GM12878 (cell line): ENCODE results near the gene TCOF1. TPM values are rescaled to one million over a fixed set of nuclear protein-coding genes. Genes with fewer than 3 reads are reported as not detected.
A peak's percentile ranks its signal among the peaks of the same experiment; 100 is the strongest.

Experiments used
- ATAC-seq: fragments of 200-7000 bp; cut with Tn5 transposase; 3 replicates; pipeline ENCODE4 v1.9.1; 2020; ENCODE audit warnings: mild to moderate bottlenecking, moderate library complexity
- BruUV-seq: library from RNA; stranded (reverse); fragments of 400-500 nt; replicated peaks from 2 replicates; lab custom pipeline; 2021; lab: Mats Ljungman, UMichigan
- CTCF ChIA-PET: fragments of 300-600 bp; sonication (Branson Sonifier 250); formaldehyde crosslinking; extraction: SDS; loops from one replicate; lab custom pipeline; 2021; ENCODE audit warnings: inconsistent platforms; lab: Yijun Ruan, JAX
- POLR2A ChIA-PET: fragments of 350-600 bp; formaldehyde crosslinking; extraction: SDS; loops from one replicate; lab custom pipeline; 2021; ENCODE audit warnings: inconsistent platforms; lab: Charles Lee
- RAD21 ChIA-PET: fragments of 300-600 bp; sonication (Branson Sonifier 250); formaldehyde crosslinking; loops from one replicate; lab custom pipeline; 2023; ENCODE audit warnings: antibody characterized with exemption; ENCODE audit not compliant: unreplicated experiment; lab: Charles Lee
- SMC1A ChIA-PET: fragments of 300-600 bp; sonication (Branson Sonifier 250); formaldehyde crosslinking; loops from one replicate; lab custom pipeline; 2023; ENCODE audit not compliant: unreplicated experiment, uncharacterized antibody; lab: Charles Lee
- DNase-seq: peaks from one replicate; pipeline ENCODE4 v3.0.0-alpha.2; 2011; ENCODE audit warnings: low read depth, low spot score
- FAIRE-seq: peaks from 3 replicates; lab custom pipeline; 2011; peaks lifted over from hg19 to GRCh38; lab: Jason Lieb, UNC
- H2AFZ ChIP-seq: 2 replicates; pipeline ENCODE4 v1.6.0; 2011; ENCODE audit warnings: low read depth, low read length, control low read depth; ENCODE audit not compliant: control insufficient read depth
- H3K27ac ChIP-seq: 2 replicates; pipeline ENCODE4 v1.5.1; 2011; ENCODE audit warnings: control low read depth; ENCODE audit not compliant: control insufficient read depth, insufficient read depth
- H3K27me3 ChIP-seq, 2 experiments: replicated peaks in 1 of 2; 2 replicates each; pipeline versions ENCODE4 v1.6.0 to v1.6.1; 2011; ENCODE audit warnings: low read length in 1 of 2; ENCODE audit not compliant: control insufficient read depth in 2 of 2, insufficient read depth in 2 of 2
- H3K36me3 ChIP-seq, 2 experiments: 2 replicates each; pipeline ENCODE4 v1.5.1; 2011; ENCODE audit warnings: low read length in 1 of 2; ENCODE audit not compliant: control insufficient read depth in 2 of 2, insufficient read depth in 2 of 2
- H3K4me1 ChIP-seq: 2 replicates; pipeline ENCODE4 v1.6.1; 2011; ENCODE audit warnings: mild to moderate bottlenecking, low read length, moderate library complexity, mixed read lengths; ENCODE audit not compliant: control insufficient read depth, insufficient read depth
- H3K4me2 ChIP-seq: 2 replicates; pipeline ENCODE4 v1.6.0; 2011; ENCODE audit warnings: control low read depth; ENCODE audit not compliant: control insufficient read depth, insufficient read depth
- H3K4me3 ChIP-seq: fragments of 200-600 bp; sonication (generic); 2 replicates; pipeline ENCODE4 v1.5.1; 2016
- H3K79me2 ChIP-seq: 2 replicates; pipeline ENCODE4 v1.6.0; 2011; ENCODE audit warnings: low read length; ENCODE audit not compliant: control insufficient read depth, insufficient read depth
- H3K9ac ChIP-seq: 2 replicates; pipeline ENCODE4 v1.8.0; 2011; ENCODE audit warnings: low read length, control low read depth, mixed read lengths; ENCODE audit not compliant: control insufficient read depth, insufficient read depth
- H3K9me3 ChIP-seq: replicated peaks from 3 replicates; pipeline ENCODE4 v1.5.1; 2011; ENCODE audit warnings: mild to moderate bottlenecking, low read length; ENCODE audit not compliant: control insufficient read depth, insufficient read depth
- H4K20me1 ChIP-seq: 2 replicates; pipeline ENCODE4 v1.6.0; 2011; ENCODE audit not compliant: control insufficient read depth, insufficient read depth
- ASH2L ChIP-seq: fragments of 300-600, 200-600 bp; sonication (generic); IDR thresholded peaks from 2 replicates; pipeline ENCODE4 v1.6.1; 2017; ENCODE audit warnings: low read depth, mild to moderate bottlenecking, borderline replicate concordance
- BHLHE40 ChIP-seq, 2 experiments: fragments of 450-650 bp in 1 of 2; IDR thresholded peaks; 2 replicates each; pipeline ENCODE4 v1.6.1; 2011 to 2017; ENCODE audit warnings: low read depth in 2 of 2, borderline replicate concordance in 1 of 2, improper control_type of control experiment in 1 of 2, low read length in 1 of 2, mild to moderate bottlenecking in 1 of 2
- CBFB ChIP-seq: IDR thresholded peaks from 2 replicates; pipeline ENCODE4 v1.6.1; 2016; ENCODE audit warnings: antibody characterized with exemption, low read depth
- EGR1 ChIP-seq, 2 experiments: IDR thresholded peaks; 1 replicate in 1 of 2; 2 replicates in 1 of 2; pipeline ENCODE4 v1.6.1; 2011 to 2012; ENCODE audit warnings: low read depth in 2 of 2, low read length in 2 of 2, borderline replicate concordance in 1 of 2, mild to moderate bottlenecking in 1 of 2, moderate library complexity in 1 of 2
- HDAC6 ChIP-seq: fragments of 200-600 bp; sonication (generic); IDR thresholded peaks from one replicate; pipeline ENCODE4 v1.8.0; 2017; ENCODE audit warnings: antibody characterized with exemption; ENCODE audit not compliant: unreplicated experiment
- HDGF ChIP-seq: fragments of 450-650 bp; IDR thresholded peaks from 2 replicates; pipeline ENCODE4 v1.6.1; 2016; ENCODE audit warnings: antibody characterized with exemption
- POLR2A ChIP-seq: IDR thresholded peaks from 2 replicates; pipeline ENCODE4 v1.6.1; 2011; ENCODE audit warnings: low read depth, mild to moderate bottlenecking, low read length
- POLR2AphosphoS2 ChIP-seq: IDR thresholded peaks from 2 replicates; pipeline ENCODE4 v1.6.1; 2011; ENCODE audit warnings: low read depth, mild to moderate bottlenecking, low read length, improper control_type of control experiment, moderate library complexity
- POU2F2 ChIP-seq: IDR thresholded peaks from 3 replicates; pipeline ENCODE4 v1.6.1; 2011; ENCODE audit warnings: low read depth, mild to moderate bottlenecking, low read length, borderline replicate concordance
- RELA ChIP-seq: fragments of 450-650 bp; IDR thresholded peaks from 2 replicates; pipeline ENCODE4 v1.8.0; 2014; ENCODE audit warnings: borderline replicate concordance; ENCODE audit not compliant: partially characterized antibody
- SMAD5 ChIP-seq: IDR thresholded peaks from 2 replicates; pipeline ENCODE4 v1.6.1; 2016; ENCODE audit warnings: antibody characterized with exemption, low read depth
- SRF ChIP-seq, 2 experiments: IDR thresholded peaks; 2 replicates each; pipeline ENCODE4 v1.6.1; 2011; ENCODE audit warnings: low read depth in 2 of 2, low read length in 2 of 2, mild to moderate bottlenecking in 1 of 2, moderate library complexity in 1 of 2
- ZBED1 ChIP-seq: IDR thresholded peaks from 2 replicates; pipeline ENCODE4 v1.6.1; 2016; ENCODE audit warnings: borderline replicate concordance
- WGBS: methylation state at CpG from one replicate; pipeline ENCODE4 v1.1.6; 2016; ENCODE audit warnings: low lambda C conversion rate; ENCODE audit not compliant: insufficient replicate concordance, insufficient coverage; ENCODE audit errors: missing lambda C conversion rate; 5-methylcytosine and 5-hydroxymethylcytosine counted together
- in situ Hi-C: fragments of 300-500 bp; cut with MboI; formaldehyde crosslinking; loops from 9 replicates; pipeline ENCODE4 v1.14.3; 2018; ENCODE audit warnings: mixed read lengths
- intact Hi-C: fragments of 100-400 bp; cut with micrococcal nuclease; formaldehyde crosslinking; loops from one replicate; pipeline ENCODE4 v1.14.2; 2022; ENCODE audit not compliant: unreplicated experiment
- polyA plus RNA-seq, 11 experiments: library from polyadenylated mRNA; depleted of rRNA in 4 of 11; unstranded in 6 of 11; stranded (reverse) in 5 of 11; fragments of >200 nt; fragmentation: Nextera tagmentation in 4 of 11; fragmentation: Illumina TruSeq in 1 of 11; extraction: Ambion mirVana in 4 of 11; extraction: Trizol in 1 of 11; gene quantifications; 1 replicate in 1 of 11; 2 replicates in 10 of 11; pipeline versions ENCODE4 v1.2.1 to v1.2.3, GENCODE V29; 2011 to 2016; ENCODE audit warnings: inconsistent platforms in 2 of 11, missing spikeins in 2 of 11, low read depth in 1 of 11
- total RNA-seq, 4 experiments: library from RNA; depleted of rRNA in 3 of 4; stranded (reverse); fragments of >200 nt in 3 of 4; fragmentation: Illumina TruSeq in 1 of 4; extraction: Trizol in 1 of 4; gene quantifications; 2 replicates each; pipeline versions ENCODE4 v1.2.1 to v1.2.3, GENCODE V29; 2013 to 2021
- TF ChIP-seq, protein P1 (sequence below): fragments of 450-650 bp; IDR thresholded peaks from 2 replicates; pipeline ENCODE4 v1.6.1; 2017; ENCODE audit warnings: mild to moderate bottlenecking, moderate library complexity
- TF ChIP-seq, protein P2 (sequence below): IDR thresholded peaks from 2 replicates; pipeline ENCODE4 v1.6.1; 2011; ENCODE audit warnings: mild to moderate bottlenecking, low read depth, low read length, moderate library complexity; ENCODE audit not compliant: insufficient replicate concordance

The TCOF1 gene
- total and polyA plus RNA-seq, 10 of the 15 experiments (the other 5 are each of a cell fraction or from before 2014, with no cell fraction given): 8.7 to 83.9 (median 38.9) TPM

DNA sequence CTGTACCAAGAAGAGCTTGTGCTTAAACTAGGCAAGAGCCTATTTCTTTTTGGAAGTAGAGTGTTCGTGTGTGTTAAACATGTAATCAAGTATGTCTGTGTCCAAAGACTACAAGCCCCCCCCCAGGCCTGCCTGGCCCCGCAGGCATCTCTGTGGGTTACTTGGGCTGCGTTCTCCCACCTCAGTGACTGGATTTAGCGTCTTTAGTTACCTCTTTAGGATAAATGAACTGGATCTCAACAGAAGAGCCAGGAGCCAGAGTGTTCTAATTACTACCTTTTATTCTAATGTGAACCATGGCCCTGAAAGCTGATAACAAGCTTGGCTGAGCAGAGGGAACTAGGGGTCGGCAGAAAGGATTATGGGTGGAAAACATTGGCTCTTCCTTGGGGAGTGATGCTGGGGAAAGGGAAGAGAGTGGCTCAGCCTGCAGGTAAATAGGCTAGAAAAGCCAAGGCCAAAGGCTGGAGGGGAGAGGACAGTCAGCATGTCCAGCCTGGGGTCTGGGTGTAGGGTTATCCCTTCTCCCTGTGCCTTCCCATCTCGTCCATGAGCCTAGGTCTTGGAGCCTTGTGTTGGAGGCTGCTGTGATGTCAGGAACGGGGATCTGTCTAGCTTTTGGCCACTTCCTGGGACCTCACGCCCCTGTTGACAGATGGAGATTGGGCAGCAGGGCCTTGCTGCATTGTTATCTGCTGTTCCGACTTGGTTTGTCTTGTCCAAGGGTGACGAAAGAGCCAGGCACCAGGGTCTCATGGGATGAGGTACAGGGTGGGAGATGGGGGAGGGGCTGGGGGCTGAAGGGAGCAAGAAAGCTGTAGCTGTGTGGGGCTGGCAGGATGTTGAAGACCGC, 44.1 kb downstream of the TCOF1 start (continued):
- TF ChIP-seq, protein P1, sequence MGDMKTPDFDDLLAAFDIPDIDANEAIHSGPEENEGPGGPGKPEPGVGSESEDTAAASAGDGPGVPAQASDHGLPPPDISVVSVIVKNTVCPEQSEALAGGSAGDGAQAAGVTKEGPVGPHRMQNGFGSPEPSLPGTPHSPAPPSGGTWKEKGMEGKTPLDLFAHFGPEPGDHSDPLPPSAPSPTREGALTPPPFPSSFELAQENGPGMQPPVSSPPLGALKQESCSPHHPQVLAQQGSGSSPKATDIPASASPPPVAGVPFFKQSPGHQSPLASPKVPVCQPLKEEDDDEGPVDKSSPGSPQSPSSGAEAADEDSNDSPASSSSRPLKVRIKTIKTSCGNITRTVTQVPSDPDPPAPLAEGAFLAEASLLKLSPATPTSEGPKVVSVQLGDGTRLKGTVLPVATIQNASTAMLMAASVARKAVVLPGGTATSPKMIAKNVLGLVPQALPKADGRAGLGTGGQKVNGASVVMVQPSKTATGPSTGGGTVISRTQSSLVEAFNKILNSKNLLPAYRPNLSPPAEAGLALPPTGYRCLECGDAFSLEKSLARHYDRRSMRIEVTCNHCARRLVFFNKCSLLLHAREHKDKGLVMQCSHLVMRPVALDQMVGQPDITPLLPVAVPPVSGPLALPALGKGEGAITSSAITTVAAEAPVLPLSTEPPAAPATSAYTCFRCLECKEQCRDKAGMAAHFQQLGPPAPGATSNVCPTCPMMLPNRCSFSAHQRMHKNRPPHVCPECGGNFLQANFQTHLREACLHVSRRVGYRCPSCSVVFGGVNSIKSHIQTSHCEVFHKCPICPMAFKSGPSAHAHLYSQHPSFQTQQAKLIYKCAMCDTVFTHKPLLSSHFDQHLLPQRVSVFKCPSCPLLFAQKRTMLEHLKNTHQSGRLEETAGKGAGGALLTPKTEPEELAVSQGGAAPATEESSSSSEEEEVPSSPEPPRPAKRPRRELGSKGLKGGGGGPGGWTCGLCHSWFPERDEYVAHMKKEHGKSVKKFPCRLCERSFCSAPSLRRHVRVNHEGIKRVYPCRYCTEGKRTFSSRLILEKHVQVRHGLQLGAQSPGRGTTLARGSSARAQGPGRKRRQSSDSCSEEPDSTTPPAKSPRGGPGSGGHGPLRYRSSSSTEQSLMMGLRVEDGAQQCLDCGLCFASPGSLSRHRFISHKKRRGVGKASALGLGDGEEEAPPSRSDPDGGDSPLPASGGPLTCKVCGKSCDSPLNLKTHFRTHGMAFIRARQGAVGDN: no peak
- TF ChIP-seq BHLHE40 (IDR thresholded peaks at IDR 0.05; ENCODE audit: borderline replicate concordance in 1 of 2, low read depth in 2 of 2, low read length in 1 of 2): peak in 1 of 2 experiments; percentile 17; a peak in 1 of 4 replicates
- TF ChIP-seq, all 136 proteins: peak for 22

DNA sequence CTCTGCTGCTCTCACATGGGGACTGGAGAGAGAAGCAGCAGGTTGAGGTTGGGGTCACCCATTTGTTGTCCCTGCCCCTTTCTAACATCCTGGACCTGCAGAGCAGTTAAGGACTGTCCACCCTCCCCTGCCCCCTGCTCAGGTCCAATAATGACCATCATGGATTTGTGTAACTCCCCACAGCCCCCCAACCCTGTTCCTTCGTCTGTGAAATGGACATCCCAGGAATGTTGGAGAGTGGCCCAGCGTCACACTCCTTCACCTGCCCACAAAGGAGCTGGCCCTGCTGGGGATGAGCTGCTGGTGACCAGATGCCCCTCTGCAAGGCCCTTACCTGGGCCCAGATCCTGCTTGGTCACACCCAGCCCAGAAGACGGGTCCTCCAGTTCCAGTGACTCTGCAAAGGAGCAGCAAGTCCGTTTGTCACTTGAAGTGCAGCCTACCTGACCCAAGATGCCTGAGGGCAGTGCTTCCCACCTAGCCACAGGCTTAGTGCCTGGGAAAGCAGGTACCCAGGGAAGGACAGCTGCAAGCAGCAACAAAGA, 44.8 kb downstream of the TCOF1 start:
- peaks cover 17% of the 10 kb centered on the region for H3K79me2 ChIP-seq
- WGBS: 62% methylated on average over 4 of the region's 4 CpGs
- ATAC-seq (peak; percentile 0; the same call in 2 of the 3 replicates), DNase-seq (no peak), FAIRE-seq (no peak)
- no peak overlapping the region for H2AFZ ChIP-seq
- in situ Hi-C loops (no loop called here), intact Hi-C loops (no loop called here)
- H3K9me3 ChIP-seq: no peaks in the 10 kb centered on the region
- no peaks in the 10 kb centered on the region for H3K27me3 ChIP-seq
- SMC1A ChIA-PET: no interaction called here
- no peak overlapping the region for H3K4me2 ChIP-seq
- POLR2A ChIA-PET: interaction anchor here (0.6 to 4.8 kb wide), 5 partner anchors 8 to 919 kb away, joined by 3 to 38 read pairs (median 5); partner anchors contain the start of gene CD74
- BruUV-seq: no TSS peak
- CTCF ChIA-PET: interaction anchor here (1.3 to 14.0 kb wide), 2 partner anchors 33 to 48 kb away, joined by 3 to 274 read pairs; no protein-coding TSS in a partner anchor
- H3K4me3 ChIP-seq: no peak overlapping the region
- H3K9ac ChIP-seq: no peak overlapping the region
- peaks cover 53 to 57% of the 10 kb centered on the region in 2 experiments for H3K36me3 ChIP-seq
- H3K27ac ChIP-seq: no peak overlapping the region
- H3K4me1 ChIP-seq: peaks cover 10% of the 10 kb centered on the region
- peaks cover 46% of the 10 kb centered on the region for H4K20me1 ChIP-seq
- RAD21 ChIA-PET: interaction anchor here (8.6 kb wide), 1 partner anchor 32 kb away, joined by 115 read pairs; no protein-coding TSS in a partner anchor
- no peak for TF ChIP-seq HDAC6
- no peak for TF ChIP-seq HDGF
- TF ChIP-seq RELA: no peak
- peak; percentile 79 for TF ChIP-seq POLR2A
- TF ChIP-seq POU2F2: 0 out of 3 replicates have a peak, but pooled peaks have one; percentile 4
- TF ChIP-seq ZBED1: peak; percentile 46; the same call in 1 of the 2 replicates
- peak in 1 of 2 experiments; percentile 5; a peak in 1 of 3 replicates for TF ChIP-seq EGR1 (IDR thresholded peaks at IDR 0.05; ENCODE audit: borderline replicate concordance in 1 of 2, low read depth in 2 of 2, low read length in 2 of 2)
- peak; percentile 59; the same call in 1 of the 2 replicates for TF ChIP-seq CBFB
- TF ChIP-seq POLR2AphosphoS2: peak; percentile 88
- TF ChIP-seq SRF (IDR thresholded peaks at IDR 0.05; ENCODE audit: low read depth in 2 of 2, low read length in 2 of 2): 0 out of 4 replicates have a peak, but pooled peaks of 1 of the 2 experiments have one; percentile 4
- peak; percentile 83; the same call in 1 of the 2 replicates for TF ChIP-seq SMAD5
- TF ChIP-seq, protein P2, sequence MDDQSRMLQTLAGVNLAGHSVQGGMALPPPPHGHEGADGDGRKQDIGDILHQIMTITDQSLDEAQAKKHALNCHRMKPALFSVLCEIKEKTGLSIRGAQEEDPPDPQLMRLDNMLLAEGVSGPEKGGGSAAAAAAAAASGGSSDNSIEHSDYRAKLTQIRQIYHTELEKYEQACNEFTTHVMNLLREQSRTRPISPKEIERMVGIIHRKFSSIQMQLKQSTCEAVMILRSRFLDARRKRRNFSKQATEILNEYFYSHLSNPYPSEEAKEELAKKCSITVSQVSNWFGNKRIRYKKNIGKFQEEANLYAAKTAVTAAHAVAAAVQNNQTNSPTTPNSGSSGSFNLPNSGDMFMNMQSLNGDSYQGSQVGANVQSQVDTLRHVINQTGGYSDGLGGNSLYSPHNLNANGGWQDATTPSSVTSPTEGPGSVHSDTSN: no peak
- no peak for TF ChIP-seq ASH2L
